Measurements from ENCODE around the gene RAD51AP1. TPM values are rescaled to one million over a fixed set of nuclear protein-coding genes. Genes with fewer than 3 reads are reported as not detected.

Gene RAD51AP1, protein sequence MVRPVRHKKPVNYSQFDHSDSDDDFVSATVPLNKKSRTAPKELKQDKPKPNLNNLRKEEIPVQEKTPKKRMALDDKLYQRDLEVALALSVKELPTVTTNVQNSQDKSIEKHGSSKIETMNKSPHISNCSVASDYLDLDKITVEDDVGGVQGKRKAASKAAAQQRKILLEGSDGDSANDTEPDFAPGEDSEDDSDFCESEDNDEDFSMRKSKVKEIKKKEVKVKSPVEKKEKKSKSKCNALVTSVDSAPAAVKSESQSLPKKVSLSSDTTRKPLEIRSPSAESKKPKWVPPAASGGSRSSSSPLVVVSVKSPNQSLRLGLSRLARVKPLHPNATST
- total RNA-seq, result 1.3 and 24.9 TPM in 2 replicates

DNA sequence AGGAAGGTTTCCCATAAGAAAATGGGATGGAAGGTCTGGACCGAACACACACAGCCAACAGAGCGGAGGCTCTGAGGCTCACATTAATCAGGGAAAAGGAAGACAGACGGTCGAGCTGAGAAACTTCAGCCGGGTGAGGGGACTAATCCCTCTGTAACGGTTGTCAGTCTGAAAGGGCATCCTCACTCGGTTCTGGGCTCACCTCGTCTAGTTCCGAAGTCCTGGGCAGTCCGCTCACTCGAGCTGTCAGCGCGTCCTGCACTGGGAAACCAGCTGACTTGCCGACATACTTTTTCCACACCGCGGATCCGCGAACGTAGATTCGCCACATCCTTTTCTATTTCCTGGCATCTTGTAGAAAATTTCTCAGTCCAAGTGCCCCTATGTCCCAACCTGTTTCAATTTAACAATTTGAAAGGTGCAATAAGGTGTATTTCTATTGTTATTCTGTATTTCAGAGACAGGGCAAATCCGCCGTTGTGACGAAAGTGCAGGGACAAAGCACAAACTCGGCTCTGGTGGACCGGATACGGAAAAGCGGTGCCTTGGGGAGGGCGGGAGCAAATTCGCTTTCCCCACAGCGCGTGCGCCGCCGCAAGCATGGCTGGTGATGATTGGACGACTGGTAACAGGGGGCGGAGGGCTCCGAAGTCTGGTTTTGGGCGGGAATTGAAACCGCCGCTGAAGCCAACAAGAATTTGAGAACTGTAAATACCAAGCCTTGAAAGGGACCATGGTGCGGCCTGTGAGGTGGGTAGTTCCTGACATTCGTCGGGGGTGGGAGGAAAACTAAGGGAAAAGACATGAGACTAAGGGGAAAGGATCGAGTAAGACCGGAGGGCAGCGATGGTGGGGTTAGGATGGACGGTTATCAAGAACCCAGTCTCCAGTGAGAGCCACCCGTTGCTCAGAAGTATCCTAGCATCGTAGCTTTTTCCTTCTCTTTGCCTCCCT lies at the start of gene RAD51AP1:
TSS of gene RAD51AP1 (plus strand) at position 684 of the 954 bp plus-strand sequence. CDS start at position 734, 50 bp downstream.

DNA sequence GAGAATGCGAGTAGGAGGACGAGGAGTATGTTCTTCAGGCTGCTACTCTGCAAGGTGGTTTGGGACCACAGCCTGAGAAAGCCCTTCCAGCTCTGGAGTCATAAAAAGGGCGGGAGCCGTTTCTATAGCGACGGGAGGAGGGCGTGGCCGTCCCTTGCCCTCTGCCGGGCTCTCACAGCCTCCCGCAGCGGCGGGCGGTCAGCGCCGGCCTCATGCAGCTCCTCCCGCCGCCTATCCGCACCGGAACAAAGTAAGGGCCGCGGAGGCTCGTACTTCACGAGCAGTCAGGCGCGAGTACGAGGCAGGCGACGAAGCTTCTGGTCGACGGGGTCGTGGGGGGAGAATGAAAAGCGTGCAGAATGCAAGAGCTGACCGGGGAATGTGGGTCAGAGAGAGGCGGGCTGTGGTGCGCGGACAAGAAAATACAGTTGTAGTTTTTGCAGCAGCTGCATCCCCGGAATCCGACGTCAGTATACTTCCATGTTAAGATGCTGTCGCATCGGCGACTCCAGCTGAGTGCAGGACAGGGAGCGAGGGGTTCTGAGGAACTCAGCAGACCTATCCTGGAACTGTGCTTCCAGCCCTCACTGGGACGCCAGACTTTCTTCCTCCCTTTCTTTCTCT lies 23.5 kb downstream of the RAD51AP1 start, which contains the start of gene DYRK4:
TSS of gene DYRK4 (plus strand) at position 175 of the 624 bp plus-strand sequence. CDS start at position 213, 38 bp downstream.

Other genes with a start within 250 kb of the RAD51AP1 start
- gene TIGAR, start 217.7 kb upstream of the RAD51AP1 start, total RNA-seq, result 15.5 and 19.3 TPM in 2 replicates
- not detected in 2 replicates for gene FGF23, start 159.2 kb upstream of the RAD51AP1 start, total RNA-seq
- gene FGF6, start 93.1 kb upstream of the RAD51AP1 start, total RNA-seq, result not detected in 2 replicates
- 31.4 and 47.5 TPM in 2 replicates for gene DYRK4, start 23.3 kb downstream of the RAD51AP1 start, total RNA-seq
- gene AKAP3, start 110.2 kb downstream of the RAD51AP1 start, total RNA-seq, result 1.0 and 3.5 TPM in 2 replicates
- gene NDUFA9, start 110.2 kb downstream of the RAD51AP1 start, total RNA-seq, result 43.5 and 61.4 TPM in 2 replicates
- not detected in 2 replicates for gene GALNT8, start 181.5 kb downstream of the RAD51AP1 start, total RNA-seq

Measured in placental pericyte (primary cell).